ENCODE data around the gene ARHGAP24.

The ARHGAP24 gene

GRCh38 chr4:85580489-85580888 is 105.5 kb downstream of the ARHGAP24 start:
- no peak for DNase-seq (ENCODE audit: low read depth)

DNA sequence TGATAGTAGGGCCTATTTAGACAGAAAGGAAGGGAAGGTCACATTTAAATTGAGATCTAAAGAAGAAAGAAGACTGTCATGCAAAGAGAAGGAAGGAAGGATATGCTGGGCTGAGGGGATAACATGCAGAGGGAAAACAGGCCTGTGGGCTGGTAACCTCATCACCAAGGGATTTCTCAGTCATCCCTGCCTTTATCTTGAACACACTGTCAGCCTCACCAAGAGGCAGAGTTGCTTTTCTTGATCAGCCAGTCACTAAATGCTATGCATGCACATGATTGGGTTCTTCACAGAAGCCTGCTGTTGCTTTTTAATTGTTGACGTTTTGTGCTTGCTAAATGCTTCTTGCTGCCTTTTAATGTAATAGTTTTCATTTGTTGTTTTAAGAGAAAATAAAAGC is 113.0 kb downstream of the ARHGAP24 start:
- no peak for DNase-seq (ENCODE audit: low read depth)

- DNase-seq (ENCODE audit: low read depth), result no peak
These were observed 116.6 kb downstream of the ARHGAP24 start for GRCh38 chr4:85591406-85592098.

DNA sequence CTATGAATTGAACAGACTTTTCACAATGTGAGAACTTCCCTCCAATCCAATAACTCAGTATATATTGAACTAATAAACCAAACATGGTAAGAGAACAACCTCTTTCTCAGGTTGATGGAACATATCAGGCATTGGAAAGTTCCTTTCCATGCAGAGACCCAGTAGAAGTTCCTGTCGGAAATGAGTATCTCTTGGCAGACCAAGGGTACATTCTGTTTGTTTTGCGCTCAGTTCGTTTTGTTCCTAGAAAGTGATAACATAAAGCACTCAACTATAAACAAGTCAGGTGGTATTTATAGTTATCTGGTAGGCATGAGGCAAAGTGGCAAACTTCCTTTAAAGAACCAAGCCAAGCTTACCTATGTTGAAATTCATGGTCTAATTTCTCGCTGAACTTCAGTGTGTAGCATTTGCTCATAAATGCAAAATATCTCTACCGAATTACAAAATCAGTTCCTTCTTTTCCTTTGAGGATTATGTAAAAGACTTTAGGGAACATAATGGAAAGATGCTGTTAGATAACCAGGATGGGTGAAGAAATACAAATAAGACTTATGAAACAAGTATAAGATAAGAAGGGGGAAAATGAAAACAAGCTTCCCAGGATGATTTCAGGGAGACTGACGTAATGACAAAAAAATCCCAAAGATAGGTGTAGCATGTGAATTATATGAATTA is 120.3 kb downstream of the ARHGAP24 start:
- no peak for DNase-seq (ENCODE audit: low read depth)

GRCh38 chr4:85595796-85596559 is 121.0 kb downstream of the ARHGAP24 start:
- no peak for DNase-seq (ENCODE audit: low read depth)

DNA sequence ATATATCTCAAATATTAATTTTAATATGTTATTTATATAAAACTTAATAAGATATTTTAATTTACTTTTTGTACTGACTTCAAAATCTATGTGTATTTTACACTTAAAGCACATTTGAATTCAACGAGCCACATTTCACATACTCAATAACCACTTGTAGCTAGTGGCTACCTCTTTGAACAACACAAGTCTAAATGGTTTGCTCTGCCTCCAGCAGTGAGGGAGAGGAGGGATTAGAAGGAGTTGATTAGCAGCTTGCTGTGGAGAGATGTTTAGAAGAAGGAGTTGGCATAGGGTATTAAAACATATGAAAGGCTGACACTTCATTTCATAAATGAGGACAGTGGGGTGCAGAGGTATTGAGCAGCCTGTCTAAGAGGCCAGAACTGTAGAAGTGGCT is 124.0 kb downstream of the ARHGAP24 start:
- no peak for DNase-seq (ENCODE audit: low read depth)

GRCh38 chr4:85600501-85600900 is 125.6 kb downstream of the ARHGAP24 start:
- DNase-seq (ENCODE audit: low read depth), result no peak

DNA sequence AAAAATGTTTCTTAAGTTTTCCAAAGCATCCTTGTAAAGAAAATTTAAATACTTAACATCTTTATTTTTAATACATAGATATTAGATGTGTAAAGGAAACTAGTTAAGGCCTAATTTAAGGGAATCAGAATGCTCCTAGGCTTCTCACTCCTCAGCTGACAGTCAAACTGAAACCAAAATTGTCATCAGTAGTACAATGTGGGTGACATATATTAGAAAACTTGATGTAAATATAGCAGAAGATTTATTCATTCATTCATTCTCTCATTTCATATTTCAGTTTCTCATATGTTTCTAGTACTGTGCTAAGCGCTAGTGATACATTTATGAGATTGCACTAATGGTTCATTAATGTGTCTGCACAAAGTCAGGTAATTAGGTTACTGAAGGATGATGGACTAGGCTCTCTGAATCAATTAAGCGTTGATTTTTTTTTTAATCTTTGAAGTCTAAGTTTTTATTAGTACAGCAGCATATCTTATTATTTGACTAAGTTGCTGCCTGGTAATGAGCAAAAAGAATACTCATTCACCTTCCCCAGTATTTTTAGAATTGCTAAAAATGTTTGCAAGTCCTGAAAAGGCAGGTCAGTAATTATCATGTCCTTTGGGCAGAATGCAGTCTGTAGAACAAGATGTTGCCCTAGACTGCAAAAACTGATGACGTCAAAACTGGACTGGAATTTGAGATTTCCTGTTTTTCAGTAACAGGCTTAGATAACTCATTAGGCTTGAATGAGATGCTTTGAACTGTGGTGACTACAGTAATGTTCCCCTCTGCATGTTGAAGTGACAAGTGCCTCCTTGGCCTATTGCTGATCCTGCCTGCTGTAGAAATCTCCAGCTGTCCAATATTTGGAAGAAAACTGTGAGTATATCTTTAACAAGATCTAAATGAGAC is 128.7 kb downstream of the ARHGAP24 start:
- no peak for DNase-seq (ENCODE audit: low read depth)

DNA sequence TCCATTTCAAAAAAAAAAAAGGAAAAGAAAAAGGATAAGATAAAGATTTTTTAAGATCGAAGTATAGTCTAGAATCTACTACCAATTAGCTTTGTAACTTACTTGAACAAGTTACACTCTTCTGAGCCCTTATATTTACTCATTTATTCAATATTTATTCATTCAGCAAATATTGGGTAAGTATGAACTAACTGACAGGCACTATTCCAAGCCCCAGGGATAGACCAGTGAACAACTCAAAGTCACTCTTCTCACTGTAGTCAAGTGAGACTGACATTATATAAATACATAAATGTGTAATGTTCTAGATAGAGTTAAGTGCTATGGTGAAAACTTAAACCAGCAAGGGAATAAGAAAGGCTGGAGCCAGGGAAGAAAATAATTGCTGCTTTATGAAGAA is 131.6 kb downstream of the ARHGAP24 start:
- DNase-seq (ENCODE audit: low read depth), result no peak

DNA sequence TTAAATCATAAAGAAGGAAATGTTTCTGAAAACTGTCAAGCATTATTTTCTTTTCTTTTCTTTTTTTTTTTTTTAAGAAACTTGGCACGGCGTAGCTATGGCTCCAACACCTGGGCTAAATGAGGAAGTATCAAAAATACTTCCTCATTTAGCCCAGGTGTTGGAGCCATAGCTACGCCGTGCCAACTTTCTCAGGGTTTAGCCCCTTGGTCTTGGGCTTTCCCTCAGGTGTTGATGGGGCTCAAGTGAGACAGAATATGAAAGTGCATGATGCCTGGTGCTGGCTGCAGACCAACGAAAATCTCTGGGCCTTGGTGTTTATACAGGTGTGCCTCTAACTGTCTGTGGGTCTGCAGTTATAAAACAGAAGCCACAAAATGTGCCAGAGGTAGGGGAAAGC is 132.7 kb downstream of the ARHGAP24 start:
- DNase-seq (ENCODE audit: low read depth), result no peak

- DNase-seq (ENCODE audit: low read depth), result no peak
These were observed 135.5 kb downstream of the ARHGAP24 start for GRCh38 chr4:85610450-85610849.

- no peak for DNase-seq (ENCODE audit: low read depth)
These were observed 136.7 kb downstream of the ARHGAP24 start for GRCh38 chr4:85611661-85612060.

GRCh38 chr4:85613901-85614300 is 139.0 kb downstream of the ARHGAP24 start:
- no peak for DNase-seq (ENCODE audit: low read depth)

GRCh38 chr4:85615952-85616351 is 141.0 kb downstream of the ARHGAP24 start:
- DNase-seq (ENCODE audit: low read depth), result no peak

- no peak for DNase-seq (ENCODE audit: low read depth)
These were observed 142.3 kb downstream of the ARHGAP24 start for GRCh38 chr4:85617202-85617601.

GRCh38 chr4:85632981-85633380 is 158.0 kb downstream of the ARHGAP24 start:
- DNase-seq (ENCODE audit: low read depth), result no peak

DNA sequence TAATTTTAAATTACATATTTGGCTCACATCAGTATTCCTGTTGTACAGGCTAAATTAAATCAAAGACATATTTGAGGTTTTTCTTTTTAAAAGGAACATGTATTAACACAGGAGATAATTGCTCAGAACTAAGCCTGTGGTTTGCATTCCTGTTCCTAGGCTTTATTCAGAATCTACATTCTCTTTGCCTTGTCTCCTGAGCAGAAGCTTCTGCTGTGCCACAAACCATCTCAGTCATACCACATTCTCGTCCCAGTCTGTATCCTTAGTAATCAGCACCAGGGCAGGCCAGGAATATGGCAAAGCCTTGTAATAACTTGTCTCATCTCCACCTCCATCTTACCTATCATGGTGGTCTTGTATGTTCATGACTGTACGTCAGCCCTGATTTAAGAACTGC is 162.8 kb downstream of the ARHGAP24 start:
- DNase-seq (ENCODE audit: low read depth), result no peak

GRCh38 chr4:85639946-85640345 is 165.0 kb downstream of the ARHGAP24 start:
- DNase-seq (ENCODE audit: low read depth), result no peak

DNA sequence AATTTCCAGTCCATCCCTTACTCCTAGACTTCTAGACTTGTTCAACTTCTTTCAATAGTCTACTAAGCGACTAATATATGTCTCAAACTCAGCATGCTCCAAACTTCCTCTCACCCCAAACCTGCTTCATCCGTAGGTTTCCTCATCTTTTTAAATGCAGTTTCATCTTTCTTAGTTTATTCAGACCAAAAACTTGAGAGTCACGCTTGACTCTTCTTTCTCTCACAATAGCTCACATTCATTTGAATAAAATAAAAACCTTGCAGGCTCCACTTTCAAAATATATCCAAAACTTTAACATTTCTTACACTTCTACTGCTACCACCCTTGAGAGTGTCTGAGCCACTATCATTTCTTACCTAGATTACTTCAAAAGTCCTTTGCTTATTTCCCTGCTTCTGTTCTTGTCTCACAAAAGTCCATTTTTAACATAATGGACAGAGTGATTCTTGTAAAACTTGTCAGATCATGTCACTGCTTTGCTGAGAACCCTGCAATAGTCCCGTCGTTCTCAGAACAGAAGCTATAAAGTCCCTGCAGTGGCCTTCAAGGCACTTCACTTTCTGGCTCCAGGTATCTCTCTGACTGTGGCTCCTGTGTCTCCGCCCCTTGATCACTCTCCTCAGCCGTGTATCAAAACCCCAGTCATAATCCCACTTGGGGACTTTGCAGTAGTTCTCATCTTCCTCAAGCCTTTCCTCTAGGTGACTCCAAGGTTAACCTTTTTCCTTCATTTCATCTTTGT is 167.6 kb downstream of the ARHGAP24 start:
- no peak for DNase-seq (ENCODE audit: low read depth)

DNA sequence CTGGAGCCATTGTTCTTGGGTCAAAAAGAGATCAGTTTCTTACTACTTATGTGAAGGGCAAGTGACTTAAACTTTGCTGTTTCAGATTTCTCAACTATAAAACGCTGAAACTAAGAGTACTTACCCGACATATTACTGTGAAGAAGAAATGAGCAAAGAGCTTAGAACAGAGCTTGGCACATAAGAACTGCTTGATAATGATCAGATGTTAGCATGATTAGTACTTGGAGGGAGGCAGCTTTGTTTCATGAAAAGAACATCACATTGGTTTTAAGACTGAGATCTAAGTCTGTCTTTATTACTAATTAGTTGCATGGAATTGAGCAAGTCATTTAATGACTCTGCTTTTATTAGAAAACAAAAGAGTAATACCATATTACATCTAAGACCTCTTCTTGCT is 169.1 kb downstream of the ARHGAP24 start:
- DNase-seq (ENCODE audit: low read depth), result no peak

GRCh38 chr4:85650908-85651307 is 176.0 kb downstream of the ARHGAP24 start:
- DNase-seq (ENCODE audit: low read depth), result no peak

All from stimulated activated CD8-positive, alpha-beta memory T cell treated with anti-CD3 and anti-CD28 coated beads, Interleukin-7, amount 100 ng/mL, for 24 hours (primary cell).